NOMO-1 treated with dmso at 0.1 percent for 144 hours (cell line): ENCODE data around the gene RIPK4.
"Not testable (repeated sequence)": the region's sequence is repeated elsewhere in the genome, so short reads cannot be mapped to it uniquely, and the experiment has no call there.

ENCODE experiments used
- DNase-seq: peaks from one replicate; lab custom pipeline; 2025; ENCODE audit not compliant: unreplicated experiment; lab: John Stamatoyannopoulos, UW

RIPK4 gene

GRCh38 chr21:41717573-41718330, 49.1 kb downstream of the RIPK4 start:
- no peak for DNase-seq

GRCh38 chr21:41716751-41717150, 50.1 kb downstream of the RIPK4 start:
- DNase-seq, result no peak

GRCh38 chr21:41715649-41716281, 51.1 kb downstream of the RIPK4 start:
- DNase-seq, result no peak

- DNase-seq, result not testable (repeated sequence)
These were observed 52.5 kb downstream of the RIPK4 start for GRCh38 chr21:41714299-41714865.

- no peak for DNase-seq
These were observed 53.2 kb downstream of the RIPK4 start for GRCh38 chr21:41713495-41714281.

- DNase-seq, result no peak
These were observed 54.1 kb downstream of the RIPK4 start for GRCh38 chr21:41712730-41713129.

- DNase-seq, result no peak
These were observed 54.7 kb downstream of the RIPK4 start for GRCh38 chr21:41712201-41712600.

- no peak for DNase-seq
These were observed 55.3 kb downstream of the RIPK4 start for GRCh38 chr21:41711416-41712007.

- no peak for DNase-seq
These were observed 56.1 kb downstream of the RIPK4 start for GRCh38 chr21:41710823-41711160.

GRCh38 chr21:41709965-41710822, 56.7 kb downstream of the RIPK4 start:
- no peak for DNase-seq

GRCh38 chr21:41709166-41709565, 57.7 kb downstream of the RIPK4 start:
- DNase-seq, result no peak

GRCh38 chr21:41707960-41708330, 58.9 kb downstream of the RIPK4 start:
- no peak for DNase-seq

- DNase-seq, result no peak
These were observed 59.5 kb downstream of the RIPK4 start for GRCh38 chr21:41707231-41707959.

- no peak for DNase-seq
These were observed 60.2 kb downstream of the RIPK4 start for GRCh38 chr21:41706678-41707077.

- DNase-seq, result no peak
These were observed 60.6 kb downstream of the RIPK4 start for GRCh38 chr21:41706263-41706639.

GRCh38 chr21:41705546-41706262, 61.1 kb downstream of the RIPK4 start:
- no peak for DNase-seq

GRCh38 chr21:41703857-41704501, 62.9 kb downstream of the RIPK4 start:
- no peak for DNase-seq

- DNase-seq, result no peak
These were observed 65.1 kb downstream of the RIPK4 start for GRCh38 chr21:41701749-41702148.

- DNase-seq, result no peak
These were observed 67.5 kb downstream of the RIPK4 start for GRCh38 chr21:41699311-41699710.
